ENCODE measurements around the gene SLAMF9. TPM values are rescaled to one million over a fixed set of nuclear protein-coding genes. Genes with fewer than 3 reads are reported as not detected.

SLAMF9 gene
- total RNA-seq, 8 experiments from 2014 or later: 0.43 TPM; not detected in 7

- peaks cover 23 to 31% of the 10 kb centered on the region in 2 donors for H3K4me1 ChIP-seq (replicated peaks in 1 of 2)
- H3K27ac ChIP-seq: no peak overlapping the region
- WGBS, 10 experiments: 40 to 100% (median 88%) methylated on average over 1 to 3 of the region's 8 CpGs; no CpG with 5 or more reads in 5 of the 10 experiments
- in situ Hi-C loops (cut with MboI; ENCODE audit: low pct_unique_long_range_greater_than_20kb in 2 of 9, low sequenced_read_pairs in 9 of 9, unreplicated experiment in 9 of 9): no loop called here
- peak in 7 of 8 experiments; percentile 0 to 16 (median 9) for ATAC-seq (replicated peaks in 6 of 8)
- no peak overlapping the region for H3K4me3 ChIP-seq
Measured at GRCh38 chr1:159922511-159923202, 31.4 kb downstream of the SLAMF9 start.

GRCh38 chr1:159921700-159922504 is 32.1 kb downstream of the SLAMF9 start:
- Histone ChIP-seq H3K4me1 (replicated peaks in 1 of 2) (peaks cover 23 to 32% of the 10 kb centered on the region in 2 donors), H3K4me3 (no peak overlapping the region), H3K27ac (no peak overlapping the region)
- in situ Hi-C loops (cut with MboI; ENCODE audit: low pct_unique_long_range_greater_than_20kb in 2 of 9, low sequenced_read_pairs in 9 of 9, unreplicated experiment in 9 of 9): no loop called here
- ATAC-seq (replicated peaks in 6 of 8): no peak
- WGBS, 10 experiments: 27 to 95% (median 80%) methylated on average over 1 to 13 of the region's 18 CpGs; no CpG with 5 or more reads in 3 of the 10 experiments

DNA sequence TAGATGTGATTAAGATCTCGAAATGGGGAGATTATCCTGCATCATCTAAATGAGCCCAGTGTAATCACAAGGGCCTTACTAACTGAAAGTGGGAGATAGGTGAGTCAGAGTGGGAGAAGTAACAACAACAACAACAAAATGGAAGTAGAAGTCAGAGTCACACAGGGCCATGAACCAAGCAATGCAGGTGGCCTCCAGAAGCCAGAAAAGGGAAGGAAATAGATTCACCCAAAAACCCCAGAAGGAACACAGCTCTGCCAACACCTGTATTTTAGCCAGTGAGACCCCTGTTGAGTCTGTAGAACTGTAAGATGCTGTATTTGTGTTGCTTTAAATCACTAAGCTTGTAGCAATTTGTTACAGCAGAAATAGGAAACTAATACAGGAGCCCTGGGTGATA is 32.8 kb downstream of the SLAMF9 start:
- H3K4me1 ChIP-seq (replicated peaks in 1 of 2): peaks cover 28 to 39% of the 10 kb centered on the region in 2 donors
- in situ Hi-C loops (cut with MboI; ENCODE audit: low pct_unique_long_range_greater_than_20kb in 2 of 9, low sequenced_read_pairs in 9 of 9, unreplicated experiment in 9 of 9): no loop called here
- ATAC-seq (replicated peaks in 6 of 8): no peak
- H3K4me3 ChIP-seq: no peak overlapping the region
- WGBS, 10 experiments: 38 to 86% (median 73%) methylated on average over 1 of the region's 1 CpG; no CpG with 5 or more reads in 3 of the 10 experiments
- no peak overlapping the region for H3K27ac ChIP-seq

DNA sequence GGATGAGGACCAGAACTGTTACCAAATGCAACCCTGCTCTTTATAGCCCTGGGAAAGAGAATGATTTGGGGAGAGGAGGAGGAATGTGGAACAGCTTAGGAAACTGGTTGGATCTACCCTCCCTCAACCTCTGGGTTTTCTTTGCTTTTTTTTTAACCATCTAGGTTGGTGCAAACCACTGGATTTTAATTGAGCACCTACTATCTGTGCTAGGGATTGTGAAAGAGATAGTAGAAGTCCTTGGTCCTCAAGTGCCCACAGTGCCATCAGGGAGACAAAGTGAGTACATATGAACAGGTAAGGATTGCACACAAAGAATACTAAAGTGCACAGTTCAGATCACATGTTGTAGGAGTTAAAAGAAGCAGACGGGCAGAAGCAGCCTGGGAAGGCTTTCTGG is 33.4 kb downstream of the SLAMF9 start:
- Histone ChIP-seq H3K4me1 (replicated peaks in 1 of 2) (peaks cover 27 to 37% of the 10 kb centered on the region in 2 donors), H3K27ac (no peak overlapping the region), H3K4me3 (no peak overlapping the region)
- whole genome bisulfite sequencing, 10 experiments: 44 to 100% (median 95%) methylated on average over 1 of the region's 1 CpG; no CpG with 5 or more reads in 4 of the 10 experiments
- in situ Hi-C loops (cut with MboI; ENCODE audit: low pct_unique_long_range_greater_than_20kb in 2 of 9, low sequenced_read_pairs in 9 of 9, unreplicated experiment in 9 of 9): no loop called here
- no peak for ATAC-seq (replicated peaks in 6 of 8)

DNA sequence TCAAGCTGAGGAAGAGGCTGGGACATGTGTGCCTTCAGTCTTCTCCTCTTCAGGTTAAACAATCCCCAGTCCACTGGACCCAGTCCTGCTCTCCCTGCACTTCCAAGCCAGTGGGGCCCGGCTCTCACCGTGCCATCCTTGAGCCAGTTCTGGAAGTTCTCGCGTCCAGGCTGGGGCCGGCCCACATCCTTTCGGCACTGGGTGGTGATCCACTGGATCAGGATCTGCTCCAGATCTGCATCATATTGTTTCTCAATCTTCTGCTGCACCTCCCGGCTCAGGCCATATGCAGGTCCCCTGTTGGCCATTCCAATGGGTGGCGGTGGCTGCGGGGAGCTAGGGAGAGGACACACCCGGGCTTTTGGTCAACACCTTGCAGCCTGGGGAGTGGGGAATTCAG is 33.8 kb downstream of the SLAMF9 start:
- no peak for ATAC-seq (replicated peaks in 6 of 8)
- 60 to 100% (median 96%) methylated on average over 1 to 6 of the region's 10 CpGs; no CpG with 5 or more reads in 3 of the 10 experiments for WGBS, 10 experiments
- H3K27ac ChIP-seq: no peak overlapping the region
- H3K4me3 ChIP-seq: no peak overlapping the region
- in situ Hi-C loops (cut with MboI; ENCODE audit: low pct_unique_long_range_greater_than_20kb in 2 of 9, low sequenced_read_pairs in 9 of 9, unreplicated experiment in 9 of 9): no loop called here
- H3K4me1 ChIP-seq (replicated peaks in 1 of 2): peaks cover 25 to 37% of the 10 kb centered on the region in 2 donors

- no peak for ATAC-seq (replicated peaks in 6 of 8)
- in situ Hi-C loops (cut with MboI; ENCODE audit: low pct_unique_long_range_greater_than_20kb in 2 of 9, low sequenced_read_pairs in 9 of 9, unreplicated experiment in 9 of 9): no loop called here
- H3K27ac ChIP-seq: no peak overlapping the region
- no peak overlapping the region for H3K4me3 ChIP-seq
- 88 to 100% (median 100%) methylated on average over 1 to 8 of the region's 10 CpGs; no CpG with 5 or more reads in 2 of the 10 experiments for WGBS, 10 experiments
- H3K4me1 ChIP-seq (replicated peaks in 1 of 2): peaks cover 25 to 32% of the 10 kb centered on the region in 2 donors
Measured at GRCh38 chr1:159919236-159919865, 34.7 kb downstream of the SLAMF9 start.

DNA sequence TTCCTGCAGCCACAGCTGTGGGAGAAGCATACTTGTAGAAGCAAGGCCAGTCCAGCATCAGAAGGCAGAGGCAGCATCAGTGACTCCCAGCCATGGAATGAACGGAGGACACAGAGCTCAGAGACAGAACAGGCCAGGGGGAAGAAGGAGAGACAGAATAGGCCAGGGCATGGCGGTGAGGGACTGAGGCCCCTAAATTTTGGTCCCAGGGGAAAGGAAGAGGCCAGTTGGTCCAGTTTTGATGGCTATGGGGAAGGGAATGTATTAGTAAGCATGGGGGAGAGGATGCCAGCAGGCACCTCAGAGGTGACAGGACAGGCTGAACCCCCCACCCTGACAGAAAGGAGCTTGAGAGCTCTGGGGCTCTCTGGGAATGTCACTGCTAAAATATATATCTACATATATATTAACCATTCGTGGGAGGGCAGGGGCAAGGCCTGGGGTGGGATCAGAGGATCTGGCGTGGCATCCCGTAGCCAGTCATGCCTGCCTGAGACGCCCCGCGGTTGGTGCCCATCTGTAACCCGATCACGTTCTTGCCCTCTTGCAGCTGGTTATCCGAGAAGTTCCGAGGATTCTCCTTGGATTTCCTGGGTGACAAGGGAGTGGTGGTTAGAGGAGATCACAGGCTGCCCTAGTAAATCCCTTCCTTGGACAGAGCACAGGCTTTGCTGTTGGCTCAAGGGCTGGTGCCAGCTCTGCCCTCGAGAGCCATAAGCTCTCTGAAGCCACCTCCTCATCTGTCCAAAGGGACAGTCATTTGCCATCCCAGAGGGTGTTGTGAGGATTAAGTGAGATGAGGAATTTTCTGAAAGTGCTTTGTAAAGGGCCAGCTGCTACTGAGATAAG is 35.5 kb downstream of the SLAMF9 start:
- Histone ChIP-seq H3K4me1 (replicated peaks in 1 of 2) (peaks cover 21 to 25% of the 10 kb centered on the region in 2 donors), H3K4me3 (no peak overlapping the region), H3K27ac (no peak overlapping the region)
- in situ Hi-C loops (cut with MboI; ENCODE audit: low pct_unique_long_range_greater_than_20kb in 2 of 9, low sequenced_read_pairs in 9 of 9, unreplicated experiment in 9 of 9): no loop called here
- WGBS, 10 experiments: 0 to 100% (median 92%) methylated on average over 1 to 12 of the region's 13 CpGs; no CpG with 5 or more reads in 4 of the 10 experiments
- ATAC-seq (replicated peaks in 6 of 8): no peak

DNA sequence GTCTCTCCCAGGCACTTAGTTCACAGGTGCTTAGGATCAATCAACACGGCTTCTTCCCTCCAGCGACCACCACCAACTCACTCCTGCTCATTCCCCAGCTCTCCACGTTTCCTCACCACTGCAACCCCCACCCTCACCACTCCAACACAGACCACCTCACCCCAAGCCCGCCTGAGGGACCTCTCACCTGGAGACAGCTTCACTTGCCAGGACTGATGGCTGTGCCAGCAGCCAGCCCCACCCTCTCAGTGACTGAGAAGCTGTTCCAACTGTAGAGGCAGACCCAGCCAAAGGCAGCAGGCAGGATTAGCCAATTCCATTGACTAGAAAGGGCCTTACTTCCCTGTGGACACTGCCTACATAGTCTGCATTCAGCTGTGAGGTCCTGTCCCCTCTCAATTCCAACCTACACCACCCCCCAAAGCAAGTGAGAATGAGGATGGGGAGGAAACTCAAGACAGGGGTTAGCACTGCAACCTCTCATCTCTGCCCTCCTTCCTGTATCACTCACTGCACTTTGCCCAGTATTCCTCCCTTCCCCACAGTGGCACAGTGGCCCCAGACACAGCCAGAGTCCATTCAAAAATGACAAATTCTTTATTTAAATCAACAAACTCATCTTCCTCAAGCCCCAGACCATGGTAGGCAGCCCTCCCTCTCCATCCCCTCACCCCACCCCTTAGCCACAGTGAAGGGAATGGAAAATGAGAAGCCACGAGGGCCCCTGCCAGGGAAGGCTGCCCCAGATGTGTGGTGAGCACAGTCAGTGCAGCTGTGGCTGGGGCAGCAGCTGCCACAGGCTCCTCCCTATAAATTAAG is 36.3 kb downstream of the SLAMF9 start:
- WGBS, 10 experiments: 63 to 100% (median 93%) methylated on average over 2 to 4 of the region's 5 CpGs; no CpG with 5 or more reads in 5 of the 10 experiments
- Histone ChIP-seq H3K4me1 (replicated peaks in 1 of 2) (peaks cover 13 to 16% of the 10 kb centered on the region in 2 donors), H3K4me3 (no peak overlapping the region), H3K27ac (no peak overlapping the region)
- peak in 1 of 8 experiments; percentile 20 for ATAC-seq (replicated peaks in 6 of 8)
- in situ Hi-C loops (cut with MboI; ENCODE audit: low pct_unique_long_range_greater_than_20kb in 2 of 9, low sequenced_read_pairs in 9 of 9, unreplicated experiment in 9 of 9): no loop called here

GRCh38 chr1:159916242-159917051 is 37.6 kb downstream of the SLAMF9 start:
- no peak overlapping the region for H3K4me3 ChIP-seq
- no peak overlapping the region for H3K27ac ChIP-seq
- 26 to 90% (median 52%) methylated on average over 2 to 8 of the region's 9 CpGs for WGBS, 10 experiments
- peaks cover 10% of the 10 kb centered on the region in 2 donors for H3K4me1 ChIP-seq (replicated peaks in 1 of 2)
- ATAC-seq (replicated peaks in 6 of 8): peak; percentile 20 to 95 (median 85)
- in situ Hi-C loops (cut with MboI; ENCODE audit: low pct_unique_long_range_greater_than_20kb in 2 of 9, low sequenced_read_pairs in 9 of 9, unreplicated experiment in 9 of 9): no loop called here

DNA sequence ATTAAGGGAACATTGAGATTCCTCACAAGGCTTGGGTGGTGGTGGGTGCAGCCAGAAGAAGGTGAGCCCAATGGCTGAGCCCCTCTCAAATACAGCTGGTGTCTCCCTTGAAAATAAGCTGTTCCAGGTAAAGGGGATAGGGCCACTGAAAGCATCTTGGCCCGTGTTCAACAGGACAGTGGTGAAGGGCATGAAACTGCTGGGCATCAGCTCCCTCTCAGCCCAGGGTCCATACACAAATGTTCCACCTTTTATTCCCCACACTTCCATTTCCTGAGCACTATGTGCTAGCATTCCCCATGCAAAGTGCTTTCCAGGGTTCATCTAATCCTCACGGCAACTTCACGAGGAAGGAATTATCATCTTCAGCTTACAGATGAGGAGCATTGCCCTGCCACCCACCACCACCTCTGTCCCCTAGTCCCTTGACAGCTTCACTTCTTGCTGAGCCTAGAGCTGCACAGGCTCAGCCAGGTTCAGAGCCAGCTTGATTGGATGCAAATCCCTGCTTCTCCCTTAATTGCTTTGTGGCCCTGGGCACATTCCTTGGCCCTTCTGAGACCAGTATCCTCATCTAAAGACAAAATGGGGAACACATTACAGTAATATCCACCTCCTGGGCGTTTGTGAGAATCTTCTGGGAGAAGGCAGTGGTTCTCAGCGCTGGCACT is 38.3 kb downstream of the SLAMF9 start:
- peak in 7 of 8 experiments; percentile 9 to 67 (median 25) for ATAC-seq (replicated peaks in 6 of 8)
- in situ Hi-C loops (cut with MboI; ENCODE audit: low pct_unique_long_range_greater_than_20kb in 2 of 9, low sequenced_read_pairs in 9 of 9, unreplicated experiment in 9 of 9): no loop called here
- Histone ChIP-seq H3K4me3 (no peak overlapping the region), H3K4me1 (replicated peaks in 1 of 2) (peaks cover 10 to 14% of the 10 kb centered on the region in 2 donors), H3K27ac (no peak overlapping the region)
- 20 to 90% (median 44%) methylated on average over 1 to 5 of the region's 5 CpGs for WGBS, 10 experiments

Measured in motor neuron (in vitro differentiated cells).